Heart left ventricle (tissue), 16 donors: Measurements from ENCODE around the gene MYO10. TPM values are rescaled to one million over a fixed set of nuclear protein-coding genes. Genes with fewer than 3 reads are reported as not detected.

Experiments
- ATAC-seq, 4 donors: fragments of 200-7000 bp; cut with Tn5 transposase; one replicate each; pipeline ENCODE4 v1.9.1; 2020 to 2022; ENCODE audit warnings: moderate library complexity in 4 of 4, mild to moderate bottlenecking in 3 of 4, moderate number of reproducible peaks in 1 of 4
- DNase-seq, 5 donors: peaks; one replicate each; pipeline ENCODE4 v3.0.0-alpha.2; 2020
- H3K27ac ChIP-seq, 12 donors: fragments of 200-600 bp; sonication (generic) in 4 of 12; one replicate each; pipeline versions ENCODE4 v1.5.0 to v1.8.0; 2016 to 2022; ENCODE audit warnings: mild to moderate bottlenecking in 2 of 12
- H3K27me3 ChIP-seq, 9 donors: fragments of 200-600 bp; sonication (generic) in 2 of 9; one replicate each; pipeline versions ENCODE4 v1.5.1 to v1.8.0; 2016 to 2022; ENCODE audit warnings: mild to moderate bottlenecking in 3 of 9
- H3K36me3 ChIP-seq, 9 donors: fragments of 200-600 bp; sonication (generic) in 2 of 9; one replicate each; pipeline versions ENCODE4 v1.5.0 to v1.8.0; 2018 to 2022; ENCODE audit warnings: mild to moderate bottlenecking in 2 of 9
- H3K4me1 ChIP-seq, 12 donors: fragments of 200-600 bp; sonication (generic) in 4 of 12; one replicate each; pipeline versions ENCODE4 v1.5.0 to v1.8.0; 2016 to 2022; ENCODE audit warnings: mild to moderate bottlenecking in 3 of 12
- H3K4me3 ChIP-seq, 12 donors: fragments of 200-600 bp; sonication (generic) in 4 of 12; one replicate each; pipeline versions ENCODE4 v1.5.0 to v1.8.0; 2017 to 2022; ENCODE audit warnings: mild to moderate bottlenecking in 9 of 12, moderate library complexity in 4 of 12
- H3K9me3 ChIP-seq, 12 donors: fragments of 200-600 bp; sonication (generic) in 4 of 12; one replicate each; pipeline versions ENCODE4 v1.5.0 to v1.8.0; 2016 to 2022; ENCODE audit warnings: mild to moderate bottlenecking in 1 of 12
- POLR2A ChIP-seq, 2 donors: fragments of 450-650 bp; IDR thresholded peaks; one replicate each; pipeline ENCODE4 v1.6.1; 2017; ENCODE audit warnings: antibody characterized with exemption in 2 of 2, mild to moderate bottlenecking in 2 of 2, moderate library complexity in 2 of 2
- WGBS, 4 donors: extraction: QIAGEN DNeasy Blood & Tissue Kit in 2 of 4; methylation state at CpG; one replicate each; pipeline versions ENCODE4 v1.1.5 to v1.1.7; 2013 to 2018; 5-methylcytosine and 5-hydroxymethylcytosine counted together
- intact Hi-C, 10 donors: fragments of 100-400 bp; cut with DNase I; formaldehyde crosslinking; loops; one replicate each; pipeline versions ENCODE4 v1.11.1 to v1.14.2; 2022
- polyA plus RNA-seq, 2 donors: library from polyadenylated mRNA; stranded (reverse); fragments of 200-250 nt; gene quantifications; one replicate each; pipeline ENCODE4 v1.2.3, GENCODE V29; 2013
- total RNA-seq, 9 donors: library from RNA; depleted of rRNA in 2 of 9; stranded (reverse); fragments of >200 nt in 2 of 9; fragmentation: NEBNext Ultra II Directional in 3 of 9; extraction: Animal tissue kit (Norgen Biotek cat#: 25700) in 3 of 9; gene quantifications; one replicate each; pipeline versions ENCODE4 v1.1.0 to v1.2.4, GENCODE V29; 2016 to 2023
- TF ChIP-seq, protein P1 (sequence below), 12 donors: fragments of 200-600 bp; sonication (generic) in 4 of 12; IDR thresholded peaks; one replicate each; pipeline versions ENCODE4 v1.5.0 to v1.8.0; 2018 to 2022; ENCODE audit warnings: antibody characterized with exemption in 12 of 12, mild to moderate bottlenecking in 5 of 12
- donor health status: ischemic (EF 13 %, LVEDD 7.1; RV severe dilation, severe dysfunction).
- donor health status: healthy with polysubstance abuse.
- donor health status: DM: no; HTN: yes; CAD: no.
- donor health status: DM: no; HTN: no; CAD: no.
- donor health status: ischemic (EF 25% LVEDD 6.9; RV normal size, moderate dysfunction).
- donor health status: ischemic (EF 25% LVEDD 5.7; RV mildly dilated, moderate dysfunction).
- donor health status: healthy.
- donor health status: DM: yes; HTN: yes; CAD: no.
- donor health status: ischemic (EF 35%, LVEDD 5.7; RV mildly dilated, moderate dysfunction).
- donor health status: nonischemic (EF 11% LVEDD 7.7; RV severe dilation, severe dysfunction).
- donor health status: DM: yes; HTN: yes; CAD: no.
- donor health status: PGD.
- donor health status: ischemic (EF 29% LVEDD 5.4; RV normal size, mild dysfunction).
- donor health status: nonischemic (EF 23%, LVEDD 6.1; RV moderate dilation, normal function).

Gene MYO10
- total and polyA plus RNA-seq, 11 donors, result 2.0 to 17.3 (median 3.8) TPM

- DNase-seq, result no peak
- no peak overlapping the region for H3K27ac ChIP-seq
- intact Hi-C loops, result no loop called here
- H3K27me3 ChIP-seq, result no peaks in the 10 kb centered on the region
- WGBS, 4 donors, result 79 to 83% (median 80%) methylated on average over 18 of the region's 18 CpGs
- no peak overlapping the region for H3K4me3 ChIP-seq
- no peaks in the 10 kb centered on the region for H3K9me3 ChIP-seq
- peaks cover 0 to 60% (median 19%) of the 10 kb centered on the region in 9 donors for H3K36me3 ChIP-seq
- TF ChIP-seq POLR2A (IDR thresholded peaks at IDR 0.05), result no peak
- TF ChIP-seq, protein P1, sequence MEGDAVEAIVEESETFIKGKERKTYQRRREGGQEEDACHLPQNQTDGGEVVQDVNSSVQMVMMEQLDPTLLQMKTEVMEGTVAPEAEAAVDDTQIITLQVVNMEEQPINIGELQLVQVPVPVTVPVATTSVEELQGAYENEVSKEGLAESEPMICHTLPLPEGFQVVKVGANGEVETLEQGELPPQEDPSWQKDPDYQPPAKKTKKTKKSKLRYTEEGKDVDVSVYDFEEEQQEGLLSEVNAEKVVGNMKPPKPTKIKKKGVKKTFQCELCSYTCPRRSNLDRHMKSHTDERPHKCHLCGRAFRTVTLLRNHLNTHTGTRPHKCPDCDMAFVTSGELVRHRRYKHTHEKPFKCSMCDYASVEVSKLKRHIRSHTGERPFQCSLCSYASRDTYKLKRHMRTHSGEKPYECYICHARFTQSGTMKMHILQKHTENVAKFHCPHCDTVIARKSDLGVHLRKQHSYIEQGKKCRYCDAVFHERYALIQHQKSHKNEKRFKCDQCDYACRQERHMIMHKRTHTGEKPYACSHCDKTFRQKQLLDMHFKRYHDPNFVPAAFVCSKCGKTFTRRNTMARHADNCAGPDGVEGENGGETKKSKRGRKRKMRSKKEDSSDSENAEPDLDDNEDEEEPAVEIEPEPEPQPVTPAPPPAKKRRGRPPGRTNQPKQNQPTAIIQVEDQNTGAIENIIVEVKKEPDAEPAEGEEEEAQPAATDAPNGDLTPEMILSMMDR (IDR thresholded peaks at IDR 0.05), result no peak
- ATAC-seq, result no peak
- H3K4me1 ChIP-seq, result peaks cover 0 to 12% (median 5%) of the 10 kb centered on the region in 12 donors
Observed at GRCh38 chr5:16673241-16674201, 262.6 kb downstream of the MYO10 start.

DNA sequence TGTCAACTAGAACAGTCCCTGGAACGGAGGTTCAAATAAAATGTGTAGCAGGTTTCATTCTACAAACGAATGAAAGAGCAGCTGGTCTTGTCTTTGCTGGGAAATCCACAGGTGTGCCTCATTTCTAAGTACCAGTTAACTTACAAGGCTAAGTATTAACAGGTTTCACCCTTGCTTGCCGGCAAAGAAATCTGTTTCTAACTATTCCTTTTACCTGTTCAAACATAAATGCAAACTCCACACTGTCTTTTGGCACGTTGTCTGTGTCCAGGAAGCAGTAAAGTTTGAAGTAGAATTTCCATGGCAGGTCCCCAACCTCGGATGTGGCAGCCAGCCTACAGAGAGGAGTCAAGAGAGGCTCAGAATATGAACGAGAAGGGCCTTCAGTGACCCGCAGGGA is 264.9 kb downstream of the MYO10 start:
- H3K9me3 ChIP-seq, result no peaks in the 10 kb centered on the region
- H3K27me3 ChIP-seq, result no peaks in the 10 kb centered on the region
- H3K4me1 ChIP-seq, result peaks cover 0 to 31% (median 20%) of the 10 kb centered on the region in 12 donors
- H3K36me3 ChIP-seq, result peaks cover 0 to 66% (median 19%) of the 10 kb centered on the region in 9 donors
- no peak overlapping the region for H3K27ac ChIP-seq
- ATAC-seq (no peak), DNase-seq (no peak)
- WGBS, 4 donors, result 68 to 69% (median 69%) methylated on average over 7 of the region's 7 CpGs
- no peak overlapping the region for H3K4me3 ChIP-seq
- TF ChIP-seq POLR2A (IDR thresholded peaks at IDR 0.05), result no peak
- TF ChIP-seq, protein P1 (IDR thresholded peaks at IDR 0.05), result no peak
- intact Hi-C loops, result no loop called here

DNA sequence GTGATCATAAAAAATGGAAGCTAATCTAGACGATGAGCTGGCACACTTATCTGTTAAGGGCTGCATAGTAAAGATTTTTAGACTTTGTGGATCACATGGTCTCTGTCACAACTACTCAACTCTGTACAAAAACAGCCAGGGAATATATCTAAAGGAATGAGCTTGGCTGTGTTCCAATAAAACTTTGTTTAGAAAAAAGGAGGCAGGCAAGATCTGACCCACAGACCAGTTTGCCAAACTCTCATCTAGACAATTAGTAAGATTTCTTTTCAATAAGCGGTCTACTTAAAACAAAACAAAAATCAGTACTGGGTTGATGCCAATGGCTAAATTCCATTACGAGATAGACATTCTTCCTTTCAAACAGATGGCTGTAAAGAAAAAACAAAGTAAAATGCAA is 266.3 kb downstream of the MYO10 start:
- TF ChIP-seq POLR2A (IDR thresholded peaks at IDR 0.05), result no peak
- TF ChIP-seq, protein P1 (IDR thresholded peaks at IDR 0.05), result no peak
- no peak overlapping the region for H3K27ac ChIP-seq
- peaks cover 0 to 44% (median 28%) of the 10 kb centered on the region in 12 donors for H3K4me1 ChIP-seq
- peaks cover 0 to 64% (median 17%) of the 10 kb centered on the region in 9 donors for H3K36me3 ChIP-seq
- H3K4me3 ChIP-seq, result no peak overlapping the region
- H3K27me3 ChIP-seq, result no peaks in the 10 kb centered on the region
- ATAC-seq (no peak), DNase-seq (no peak)
- no peaks in the 10 kb centered on the region for H3K9me3 ChIP-seq
- intact Hi-C loops, result loop anchor here (5.0 to 10.0 kb wide), 9 partner anchors 105 to 325 kb away; partner anchors contain the start of gene ZNF622 (in 2 of the 10)
- 25 to 38% (median 32%) methylated on average over 3 of the region's 3 CpGs for WGBS, 4 donors

DNA sequence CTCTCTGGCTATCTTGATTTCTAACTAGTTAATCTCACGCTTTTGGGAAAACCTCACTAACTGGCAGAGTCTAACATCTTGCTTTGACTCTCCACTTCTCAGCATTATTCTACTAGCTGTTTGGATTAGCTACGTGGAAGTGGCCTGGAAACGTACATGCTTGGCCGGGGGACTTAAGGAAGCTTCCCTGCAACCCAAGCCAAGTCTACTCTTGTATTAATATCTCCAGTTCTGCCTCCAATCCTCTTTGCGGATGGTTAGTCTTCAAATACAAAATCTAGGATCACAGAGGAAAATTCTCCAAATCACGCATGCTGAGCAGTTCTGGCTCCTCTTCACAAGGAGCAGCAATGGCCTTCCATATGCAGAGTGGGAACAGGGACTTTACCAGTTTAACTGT is 267.5 kb downstream of the MYO10 start:
- Histone ChIP-seq H3K4me3 (no peak overlapping the region), H3K36me3 (peaks cover 0 to 54% (median 14%) of the 10 kb centered on the region in 9 donors), H3K27ac (no peak overlapping the region), H3K27me3 (no peaks in the 10 kb centered on the region), H3K9me3 (no peaks in the 10 kb centered on the region), H3K4me1 (peaks cover 0 to 44% (median 28%) of the 10 kb centered on the region in 12 donors)
- no peak for TF ChIP-seq POLR2A (IDR thresholded peaks at IDR 0.05)
- TF ChIP-seq, protein P1 (IDR thresholded peaks at IDR 0.05), result no peak
- ATAC-seq (no peak), DNase-seq (no peak)
- 85 to 91% (median 87%) methylated on average over 6 of the region's 6 CpGs for WGBS, 4 donors
- intact Hi-C loops, result loop anchor here (5.0 to 10.0 kb wide), 9 partner anchors 104 to 324 kb away; partner anchors contain the start of gene ZNF622 (in 2 of the 10)
